ENCODE measurements around the gene JAG1.
A peak's percentile ranks its signal among the peaks of the same experiment; 100 is the strongest.

JAG1 gene

DNA sequence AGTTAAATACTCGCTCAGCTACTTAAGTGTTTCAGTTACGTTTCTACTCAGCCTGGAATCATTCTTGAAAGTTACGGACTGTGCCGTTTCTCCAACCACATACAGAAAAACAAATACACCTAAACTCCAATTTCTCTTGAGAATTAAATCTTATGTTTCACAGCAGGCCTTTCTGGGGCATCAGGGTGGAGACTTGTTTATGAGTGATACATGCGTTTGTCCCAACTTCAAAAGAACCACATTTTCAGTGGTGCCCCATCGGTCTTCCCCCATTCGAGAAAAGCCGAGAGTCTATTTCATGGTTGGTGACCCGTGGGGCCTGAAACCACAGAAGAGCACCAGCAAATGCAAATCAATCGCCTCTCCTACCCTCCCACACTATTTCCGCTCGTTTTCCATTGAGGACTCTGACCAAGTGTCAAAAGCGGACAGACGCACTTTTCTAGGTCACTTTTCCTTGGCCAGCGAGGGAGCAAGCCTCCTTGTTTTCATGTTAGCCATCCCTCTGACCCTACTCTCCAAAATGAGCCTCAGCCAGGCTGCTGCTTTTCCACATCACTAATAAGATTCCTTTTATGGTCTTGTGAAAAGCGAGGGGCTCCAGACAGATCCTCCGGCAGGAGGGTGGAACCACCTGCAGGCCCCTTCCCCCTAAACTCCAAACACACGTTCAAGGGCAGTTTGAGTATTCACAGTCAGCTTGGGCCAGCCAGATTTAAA is 3.1 kb downstream of the JAG1 start:
- H3K9me3 ChIP-seq (ENCODE audit: low read length) = no peaks in the 10 kb centered on the region
- H3K4me1 ChIP-seq (ENCODE audit: insufficient read depth, low read length) = peaks cover 61% of the 10 kb centered on the region
- peak overlapping the region; percentile 81 for H3K4me3 ChIP-seq (ENCODE audit: low read length)
- no peak overlapping the region for H2AFZ ChIP-seq (ENCODE audit: low read depth, low read length)
- H3K36me3 ChIP-seq (ENCODE audit: insufficient read depth, low read length) = peaks cover 33% of the 10 kb centered on the region
- H3K27me3 ChIP-seq (ENCODE audit: insufficient read depth, low read length) = no peaks in the 10 kb centered on the region

GRCh38 chr20:10669843-10670446 is 3.9 kb downstream of the JAG1 start:
- H3K36me3 ChIP-seq (ENCODE audit: insufficient read depth, low read length) = peaks cover 40% of the 10 kb centered on the region
- H3K4me1 ChIP-seq (ENCODE audit: insufficient read depth, low read length) = peaks cover 65% of the 10 kb centered on the region
- H2AFZ ChIP-seq (ENCODE audit: low read depth, low read length) = no peak overlapping the region
- peak overlapping the region; percentile 81 for H3K4me3 ChIP-seq (ENCODE audit: low read length)
- H3K27me3 ChIP-seq (ENCODE audit: insufficient read depth, low read length) = no peaks in the 10 kb centered on the region
- H3K9me3 ChIP-seq (ENCODE audit: low read length) = no peaks in the 10 kb centered on the region

DNA sequence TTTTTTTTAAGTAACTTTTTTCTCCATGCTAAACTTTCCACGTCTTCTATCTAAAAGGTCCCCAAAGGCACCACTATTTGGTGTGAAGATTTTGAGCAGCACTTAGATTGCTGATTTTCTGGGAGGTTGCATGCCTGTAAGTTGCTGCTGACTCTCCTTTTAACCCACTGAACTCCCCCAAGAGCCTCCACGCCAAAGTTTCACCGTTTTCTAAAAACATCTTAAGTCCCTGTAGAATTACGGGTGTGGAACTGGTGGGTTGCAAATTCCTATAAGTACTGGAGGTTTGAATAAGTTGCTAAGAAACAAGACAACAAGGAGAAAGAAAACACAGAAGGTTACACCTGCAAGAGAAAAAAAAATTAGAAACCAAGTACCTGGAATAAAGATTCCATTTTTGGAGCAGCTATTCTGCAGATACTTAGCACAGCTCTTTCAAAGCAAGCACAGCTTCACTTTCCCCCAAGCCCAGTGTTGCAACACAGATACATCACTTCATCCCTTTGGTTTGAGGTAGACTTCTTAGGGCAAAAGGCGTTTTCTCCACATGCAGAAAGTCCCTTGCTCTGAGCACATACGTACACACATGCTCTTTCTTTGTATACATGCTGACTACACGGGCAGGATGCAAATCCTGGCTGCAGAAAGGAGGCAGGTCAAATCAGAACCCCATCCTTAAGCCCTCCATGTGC is 5.0 kb downstream of the JAG1 start:
- Histone ChIP-seq H3K4me3 (ENCODE audit: low read length) (peak overlapping the region; percentile 8), H3K36me3 (ENCODE audit: insufficient read depth, low read length) (peaks cover 47% of the 10 kb centered on the region), H3K27me3 (ENCODE audit: insufficient read depth, low read length) (no peaks in the 10 kb centered on the region), H2AFZ (ENCODE audit: low read depth, low read length) (no peak overlapping the region), H3K4me1 (ENCODE audit: insufficient read depth, low read length) (peaks cover 70% of the 10 kb centered on the region), H3K9me3 (ENCODE audit: low read length) (no peaks in the 10 kb centered on the region)

- Histone ChIP-seq H3K4me1 (ENCODE audit: insufficient read depth, low read length) (peaks cover 70% of the 10 kb centered on the region), H3K9me3 (ENCODE audit: low read length) (no peaks in the 10 kb centered on the region), H3K4me3 (ENCODE audit: low read length) (no peak overlapping the region), H2AFZ (ENCODE audit: low read depth, low read length) (no peak overlapping the region), H3K36me3 (ENCODE audit: insufficient read depth, low read length) (peaks cover 59% of the 10 kb centered on the region), H3K27me3 (ENCODE audit: insufficient read depth, low read length) (no peaks in the 10 kb centered on the region)
Measured at GRCh38 chr20:10667560-10668167, 6.1 kb downstream of the JAG1 start.

- Histone ChIP-seq H2AFZ (ENCODE audit: low read depth, low read length) (no peak overlapping the region), H3K36me3 (ENCODE audit: insufficient read depth, low read length) (peaks cover 60% of the 10 kb centered on the region), H3K4me1 (ENCODE audit: insufficient read depth, low read length) (peaks cover 70% of the 10 kb centered on the region), H3K4me3 (ENCODE audit: low read length) (no peak overlapping the region), H3K9me3 (ENCODE audit: low read length) (no peaks in the 10 kb centered on the region), H3K27me3 (ENCODE audit: insufficient read depth, low read length) (no peaks in the 10 kb centered on the region)
Measured at GRCh38 chr20:10667077-10667401, 6.8 kb downstream of the JAG1 start.

DNA sequence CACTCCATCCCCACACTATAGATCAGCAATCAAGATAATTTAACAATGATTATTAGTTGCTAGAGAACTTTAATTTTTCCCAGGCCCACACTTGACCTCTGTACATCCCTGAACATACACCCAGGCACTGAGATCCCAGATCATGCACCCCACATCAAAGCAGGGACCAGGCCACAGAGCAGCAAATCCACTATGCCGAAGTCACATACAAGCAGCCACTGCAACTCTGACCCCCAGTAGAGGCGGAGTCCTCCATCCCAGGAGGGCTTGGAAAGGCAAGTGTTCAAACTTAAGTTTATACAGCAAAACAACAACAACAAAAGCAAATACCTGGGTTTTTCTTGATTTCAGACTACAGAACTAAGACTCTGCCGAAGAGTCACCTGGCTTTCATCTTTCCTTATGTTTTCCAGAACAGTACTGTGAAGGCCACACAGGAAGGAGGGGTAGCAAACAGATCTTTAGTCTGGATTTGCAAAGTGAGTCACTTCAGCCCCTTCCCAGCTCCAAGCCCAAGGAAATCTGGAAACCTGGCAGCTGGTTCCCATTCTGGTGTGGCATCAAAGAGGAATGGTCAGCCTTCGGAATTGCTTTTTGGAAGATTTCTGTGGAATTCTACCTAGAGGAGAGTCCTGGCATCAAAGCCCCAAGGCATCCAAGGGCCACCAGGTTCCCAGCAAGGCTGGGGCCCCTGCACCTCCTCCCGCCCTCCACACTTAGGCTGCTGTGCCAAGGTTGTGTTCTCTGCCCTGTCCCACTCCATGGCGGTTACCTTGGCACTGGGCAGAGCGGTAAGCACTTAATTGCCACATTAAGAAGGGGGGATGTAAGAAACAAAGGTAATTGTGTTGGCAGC is 7.3 kb downstream of the JAG1 start:
- no peaks in the 10 kb centered on the region for H3K9me3 ChIP-seq (ENCODE audit: low read length)
- H3K36me3 ChIP-seq (ENCODE audit: insufficient read depth, low read length) = peaks cover 65% of the 10 kb centered on the region
- H3K4me1 ChIP-seq (ENCODE audit: insufficient read depth, low read length) = peaks cover 70% of the 10 kb centered on the region
- H3K4me3 ChIP-seq (ENCODE audit: low read length) = no peak overlapping the region
- H2AFZ ChIP-seq (ENCODE audit: low read depth, low read length) = no peak overlapping the region
- no peaks in the 10 kb centered on the region for H3K27me3 ChIP-seq (ENCODE audit: insufficient read depth, low read length)

- Histone ChIP-seq H3K36me3 (ENCODE audit: insufficient read depth, low read length) (peaks cover 72% of the 10 kb centered on the region), H2AFZ (ENCODE audit: low read depth, low read length) (no peak overlapping the region), H3K9me3 (ENCODE audit: low read length) (no peaks in the 10 kb centered on the region), H3K4me3 (ENCODE audit: low read length) (no peak overlapping the region), H3K4me1 (ENCODE audit: insufficient read depth, low read length) (peaks cover 65% of the 10 kb centered on the region), H3K27me3 (ENCODE audit: insufficient read depth, low read length) (no peaks in the 10 kb centered on the region)
Measured at GRCh38 chr20:10665791-10666190, 8.0 kb downstream of the JAG1 start.

DNA sequence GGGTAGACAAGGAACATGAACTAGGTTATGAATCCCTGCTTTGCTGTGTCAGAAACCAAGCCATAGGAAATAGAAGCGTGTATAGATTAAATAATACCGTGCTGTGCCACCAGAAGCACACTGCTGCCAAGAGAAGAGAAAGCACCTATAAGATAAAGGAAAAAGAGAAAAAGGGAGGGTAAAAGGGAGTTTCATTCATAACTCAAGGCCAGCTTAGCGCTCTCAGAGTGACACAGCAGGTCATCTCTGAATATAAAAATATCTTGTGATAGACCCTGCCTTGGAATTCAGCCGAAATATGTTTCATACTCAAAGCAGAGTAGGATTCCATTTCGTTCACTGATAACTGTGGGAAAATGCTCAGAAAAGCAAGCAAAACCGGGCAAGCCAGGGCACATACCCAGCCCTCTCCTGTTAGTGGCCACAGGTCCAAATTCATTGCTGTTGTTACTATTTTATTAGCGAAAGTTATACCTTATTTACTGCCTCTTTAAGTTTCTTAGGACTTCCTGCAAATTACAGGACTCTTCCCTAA is 8.7 kb downstream of the JAG1 start:
- peaks cover 78% of the 10 kb centered on the region for H3K36me3 ChIP-seq (ENCODE audit: insufficient read depth, low read length)
- no peaks in the 10 kb centered on the region for H3K27me3 ChIP-seq (ENCODE audit: insufficient read depth, low read length)
- H3K4me3 ChIP-seq (ENCODE audit: low read length) = no peak overlapping the region
- no peak overlapping the region for H2AFZ ChIP-seq (ENCODE audit: low read depth, low read length)
- H3K4me1 ChIP-seq (ENCODE audit: insufficient read depth, low read length) = peaks cover 58% of the 10 kb centered on the region
- H3K9me3 ChIP-seq (ENCODE audit: low read length) = no peaks in the 10 kb centered on the region

DNA sequence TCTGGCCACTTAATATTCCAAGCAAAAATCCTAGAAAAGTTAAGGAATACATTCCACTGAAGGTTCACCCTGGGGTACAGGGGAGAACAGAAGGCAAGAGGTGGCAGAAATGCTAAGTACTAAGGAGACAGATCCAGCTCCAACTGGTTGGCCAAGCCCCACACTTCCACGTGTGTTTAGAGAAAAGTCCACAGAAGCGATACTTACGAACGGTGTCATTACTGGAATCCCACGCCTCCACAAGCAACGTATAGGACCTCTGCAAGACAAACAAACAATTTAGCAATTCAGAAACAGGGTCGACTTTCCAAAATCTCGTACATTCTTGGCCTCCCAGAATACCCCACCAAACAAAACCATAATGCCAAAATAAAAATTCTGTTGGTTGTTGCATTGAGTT is 10.0 kb downstream of the JAG1 start:
- no peaks in the 10 kb centered on the region for H3K27me3 ChIP-seq (ENCODE audit: insufficient read depth, low read length)
- no peak overlapping the region for H2AFZ ChIP-seq (ENCODE audit: low read depth, low read length)
- peaks cover 46% of the 10 kb centered on the region for H3K4me1 ChIP-seq (ENCODE audit: insufficient read depth, low read length)
- no peak overlapping the region for H3K4me3 ChIP-seq (ENCODE audit: low read length)
- H3K36me3 ChIP-seq (ENCODE audit: insufficient read depth, low read length) = peaks cover 86% of the 10 kb centered on the region
- no peaks in the 10 kb centered on the region for H3K9me3 ChIP-seq (ENCODE audit: low read length)

DNA sequence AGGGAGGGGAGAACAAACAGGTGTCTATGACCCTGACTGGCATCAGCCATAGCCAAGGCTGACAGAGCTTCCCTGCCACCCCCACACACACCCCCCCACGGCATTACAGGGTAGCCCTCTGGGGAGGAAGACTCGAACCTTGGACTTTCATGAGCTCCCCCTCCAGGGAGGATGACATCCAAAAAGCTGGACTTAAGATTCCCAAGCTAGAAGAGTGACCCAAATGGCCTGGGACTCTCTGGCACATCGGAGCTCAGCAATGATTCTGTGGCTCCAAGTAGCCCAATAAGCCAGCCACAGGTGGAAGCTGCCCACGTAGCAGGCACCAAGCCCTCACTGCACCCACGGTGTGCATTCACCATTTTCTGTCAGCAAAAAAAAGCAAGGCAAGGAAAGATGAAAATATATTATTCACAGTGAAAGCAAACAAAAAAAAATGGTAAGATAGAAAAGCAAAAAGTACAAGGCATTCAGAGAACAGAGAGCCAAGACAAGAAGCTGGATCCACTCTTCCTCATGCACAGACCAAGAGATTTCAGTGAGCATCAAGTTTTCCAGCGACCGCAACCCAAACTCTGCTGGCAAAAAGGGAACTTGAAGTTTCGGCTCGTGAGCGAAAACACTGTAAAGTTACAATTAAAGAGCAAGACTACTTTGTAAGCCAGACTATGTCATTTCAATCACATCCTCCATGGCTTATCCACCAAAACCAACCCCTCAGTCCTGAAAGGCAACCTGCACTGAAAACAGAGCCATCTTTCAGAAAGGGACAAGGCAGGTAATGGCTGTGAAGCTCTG is 10.9 kb downstream of the JAG1 start:
- peaks cover 37% of the 10 kb centered on the region for H3K4me1 ChIP-seq (ENCODE audit: insufficient read depth, low read length)

GRCh38 chr20:10662151-10662550 is 11.6 kb downstream of the JAG1 start:
- no peaks in the 10 kb centered on the region for H3K9me3 ChIP-seq (ENCODE audit: low read length)
- H3K36me3 ChIP-seq (ENCODE audit: insufficient read depth, low read length) = peaks cover 95% of the 10 kb centered on the region
- no peak overlapping the region for H2AFZ ChIP-seq (ENCODE audit: low read depth, low read length)
- no peak overlapping the region for H3K4me3 ChIP-seq (ENCODE audit: low read length)
- no peaks in the 10 kb centered on the region for H3K27me3 ChIP-seq (ENCODE audit: insufficient read depth, low read length)
- H3K4me1 ChIP-seq (ENCODE audit: insufficient read depth, low read length) = peaks cover 37% of the 10 kb centered on the region

More for the DNA sequence above, 10.9 kb downstream of the JAG1 start:
- no peaks in the 10 kb centered on the region for H3K27me3 ChIP-seq (ENCODE audit: insufficient read depth, low read length)
- no peak overlapping the region for H3K4me3 ChIP-seq (ENCODE audit: low read length)
- H2AFZ ChIP-seq (ENCODE audit: low read depth, low read length) = no peak overlapping the region
- no peaks in the 10 kb centered on the region for H3K9me3 ChIP-seq (ENCODE audit: low read length)
- peaks cover 88% of the 10 kb centered on the region for H3K36me3 ChIP-seq (ENCODE audit: insufficient read depth, low read length)

GRCh38 chr20:10661261-10661660 is 12.5 kb downstream of the JAG1 start:
- peaks cover 36% of the 10 kb centered on the region for H3K4me1 ChIP-seq (ENCODE audit: insufficient read depth, low read length)
- no peak overlapping the region for H2AFZ ChIP-seq (ENCODE audit: low read depth, low read length)
- no peaks in the 10 kb centered on the region for H3K27me3 ChIP-seq (ENCODE audit: insufficient read depth, low read length)
- no peaks in the 10 kb centered on the region for H3K9me3 ChIP-seq (ENCODE audit: low read length)
- no peak overlapping the region for H3K4me3 ChIP-seq (ENCODE audit: low read length)
- H3K36me3 ChIP-seq (ENCODE audit: insufficient read depth, low read length) = peaks cover 95% of the 10 kb centered on the region

All from neuron (in vitro differentiated cells).